NCI-H1417 treated with DMSO at 0.1 percent for 48 hours (cell line): Measurements from ENCODE around the gene FCER1G.

Source experiments
- DNase-seq: peaks from one replicate; lab custom pipeline; 2025; lab: John Stamatoyannopoulos, UW

Gene FCER1G

GRCh38 chr1:161267321-161267720 is 52.2 kb downstream of the FCER1G start:
- no peak for DNase-seq
